BLaER1 (cell line): ENCODE measurements around the gene TNFRSF19.

ENCODE experiments used
- H3K27ac ChIP-seq: shearing (Covaris generic); formaldehyde crosslinking; 2 replicates; pipeline ENCODE4 v1.8.1; 2022
- H3K27me3 ChIP-seq: shearing (Covaris generic); formaldehyde crosslinking; 2 replicates; pipeline ENCODE4 v1.8.1; 2022
- H3K36me3 ChIP-seq: shearing (Covaris generic); formaldehyde crosslinking; 2 replicates; pipeline ENCODE4 v1.8.1; 2022
- H3K4me1 ChIP-seq: shearing (Covaris generic); formaldehyde crosslinking; 2 replicates; pipeline ENCODE4 v1.8.1; 2022
- H3K4me2 ChIP-seq: shearing (Covaris generic); formaldehyde crosslinking; 2 replicates; pipeline ENCODE4 v1.8.1; 2022
- H3K4me3 ChIP-seq: shearing (Covaris generic); formaldehyde crosslinking; 2 replicates; pipeline ENCODE4 v1.8.1; 2022
- H3K9ac ChIP-seq: shearing (Covaris generic); formaldehyde crosslinking; 2 replicates; pipeline ENCODE4 v1.8.1; 2022
- H3K9me3 ChIP-seq: shearing (Covaris generic); formaldehyde crosslinking; 2 replicates; pipeline ENCODE4 v1.8.1; 2022
- H4K20me1 ChIP-seq: shearing (Covaris generic); formaldehyde crosslinking; 2 replicates; pipeline ENCODE4 v1.8.1; 2022
- Cebpa-rat ChIP-seq: shearing (Covaris generic); IDR thresholded peaks from 2 replicates; pipeline ENCODE4 v1.8.1; 2022

TNFRSF19 gene

GRCh38 chr13:23599083-23599925 is 29.1 kb downstream of the TNFRSF19 start:
- no peaks in the 10 kb centered on the region for H3K27me3 ChIP-seq
- no peaks in the 10 kb centered on the region for H4K20me1 ChIP-seq
- H3K4me3 ChIP-seq, result no peak overlapping the region
- TF ChIP-seq Cebpa-rat, result no peak
- no peak overlapping the region for H3K27ac ChIP-seq
- no peak overlapping the region for H3K4me2 ChIP-seq
- 0 out of 2 replicates have a peak, but pooled peaks cover 2% of the 10 kb centered on the region for H3K9me3 ChIP-seq
- H3K4me1 ChIP-seq, result no peaks in the 10 kb centered on the region
- H3K9ac ChIP-seq, result no peak overlapping the region
- no peaks in the 10 kb centered on the region for H3K36me3 ChIP-seq

- Histone ChIP-seq H3K9me3 (no peaks in the 10 kb centered on the region), H3K4me1 (no peaks in the 10 kb centered on the region), H3K9ac (no peak overlapping the region), H3K4me2 (no peak overlapping the region), H3K27ac (no peak overlapping the region), H3K4me3 (no peak overlapping the region), H3K36me3 (no peaks in the 10 kb centered on the region), H4K20me1 (no peaks in the 10 kb centered on the region), H3K27me3 (no peaks in the 10 kb centered on the region)
- no peak for TF ChIP-seq Cebpa-rat
Measured at GRCh38 chr13:23600100-23600499, 29.9 kb downstream of the TNFRSF19 start.

GRCh38 chr13:23600534-23600933 is 30.3 kb downstream of the TNFRSF19 start:
- H3K9me3 ChIP-seq, result no peaks in the 10 kb centered on the region
- H4K20me1 ChIP-seq, result no peaks in the 10 kb centered on the region
- H3K9ac ChIP-seq, result no peak overlapping the region
- H3K27ac ChIP-seq, result no peak overlapping the region
- no peak overlapping the region for H3K4me2 ChIP-seq
- H3K4me1 ChIP-seq, result no peaks in the 10 kb centered on the region
- TF ChIP-seq Cebpa-rat, result no peak
- no peaks in the 10 kb centered on the region for H3K27me3 ChIP-seq
- H3K36me3 ChIP-seq, result no peaks in the 10 kb centered on the region
- H3K4me3 ChIP-seq, result no peak overlapping the region

GRCh38 chr13:23605831-23606230 is 35.6 kb downstream of the TNFRSF19 start:
- no peak overlapping the region for H3K9ac ChIP-seq
- no peaks in the 10 kb centered on the region for H3K9me3 ChIP-seq
- peaks cover 23% of the 10 kb centered on the region for H3K4me1 ChIP-seq
- no peak for TF ChIP-seq Cebpa-rat
- no peaks in the 10 kb centered on the region for H3K36me3 ChIP-seq
- H3K27ac ChIP-seq, result no peak overlapping the region
- H3K4me3 ChIP-seq, result no peak overlapping the region
- no peaks in the 10 kb centered on the region for H3K27me3 ChIP-seq
- no peaks in the 10 kb centered on the region for H4K20me1 ChIP-seq
- no peak overlapping the region for H3K4me2 ChIP-seq

- H3K27ac ChIP-seq, result no peak overlapping the region
Measured at GRCh38 chr13:23608138-23608537, 37.9 kb downstream of the TNFRSF19 start.

GRCh38 chr13:23608701-23609413 is 38.6 kb downstream of the TNFRSF19 start:
- Histone ChIP-seq H4K20me1 (no peaks in the 10 kb centered on the region), H3K4me3 (no peak overlapping the region), H3K36me3 (no peaks in the 10 kb centered on the region), H3K4me2 (peak overlapping the region; percentile 73), H3K4me1 (peaks cover 28% of the 10 kb centered on the region), H3K27ac (no peak overlapping the region), H3K9ac (no peak overlapping the region), H3K27me3 (no peaks in the 10 kb centered on the region), H3K9me3 (no peaks in the 10 kb centered on the region)
- TF ChIP-seq Cebpa-rat, result no peak

More at GRCh38 chr13:23608138-23608537, 37.9 kb downstream of the TNFRSF19 start:
- Histone ChIP-seq H4K20me1 (no peaks in the 10 kb centered on the region), H3K4me2 (no peak overlapping the region), H3K9me3 (no peaks in the 10 kb centered on the region), H3K4me1 (peaks cover 28% of the 10 kb centered on the region), H3K27me3 (no peaks in the 10 kb centered on the region), H3K4me3 (no peak overlapping the region), H3K36me3 (no peaks in the 10 kb centered on the region), H3K9ac (no peak overlapping the region)
- TF ChIP-seq Cebpa-rat, result no peak

GRCh38 chr13:23609414-23609760 is 39.2 kb downstream of the TNFRSF19 start:
- H3K27me3 ChIP-seq, result no peaks in the 10 kb centered on the region
- H3K9ac ChIP-seq, result no peak overlapping the region
- H4K20me1 ChIP-seq, result no peaks in the 10 kb centered on the region
- no peaks in the 10 kb centered on the region for H3K9me3 ChIP-seq
- no peaks in the 10 kb centered on the region for H3K36me3 ChIP-seq
- no peak for TF ChIP-seq Cebpa-rat
- no peak overlapping the region for H3K27ac ChIP-seq
- H3K4me2 ChIP-seq, result peak overlapping the region; percentile 73
- H3K4me3 ChIP-seq, result no peak overlapping the region
- H3K4me1 ChIP-seq, result peaks cover 28% of the 10 kb centered on the region

- H3K27me3 ChIP-seq, result no peaks in the 10 kb centered on the region
- peaks cover 28% of the 10 kb centered on the region for H3K4me1 ChIP-seq
- H4K20me1 ChIP-seq, result no peaks in the 10 kb centered on the region
- peak overlapping the region; percentile 12; the same call in 1 of the 2 replicates for H3K4me3 ChIP-seq
- no peaks in the 10 kb centered on the region for H3K9me3 ChIP-seq
- H3K4me2 ChIP-seq, result peak overlapping the region; percentile 73
- no peak overlapping the region for H3K9ac ChIP-seq
- TF ChIP-seq Cebpa-rat, result no peak
- no peak overlapping the region for H3K27ac ChIP-seq
- no peaks in the 10 kb centered on the region for H3K36me3 ChIP-seq
Measured at GRCh38 chr13:23609874-23610576, 39.8 kb downstream of the TNFRSF19 start.

GRCh38 chr13:23610966-23611491 is 40.8 kb downstream of the TNFRSF19 start:
- TF ChIP-seq Cebpa-rat, result no peak
- Histone ChIP-seq H3K27me3 (no peaks in the 10 kb centered on the region), H3K9me3 (no peaks in the 10 kb centered on the region), H3K27ac (no peak overlapping the region), H3K9ac (no peak overlapping the region), H3K4me3 (no peak overlapping the region), H3K36me3 (no peaks in the 10 kb centered on the region), H3K4me2 (no peak overlapping the region), H4K20me1 (no peaks in the 10 kb centered on the region), H3K4me1 (peaks cover 37% of the 10 kb centered on the region)
